ENCODE data around the gene SH2D1A. TPM values are rescaled to one million over a fixed set of nuclear protein-coding genes. Genes with fewer than 3 reads are reported as not detected.

SH2D1A gene
- total RNA-seq, 1 donor, result not detected

DNA sequence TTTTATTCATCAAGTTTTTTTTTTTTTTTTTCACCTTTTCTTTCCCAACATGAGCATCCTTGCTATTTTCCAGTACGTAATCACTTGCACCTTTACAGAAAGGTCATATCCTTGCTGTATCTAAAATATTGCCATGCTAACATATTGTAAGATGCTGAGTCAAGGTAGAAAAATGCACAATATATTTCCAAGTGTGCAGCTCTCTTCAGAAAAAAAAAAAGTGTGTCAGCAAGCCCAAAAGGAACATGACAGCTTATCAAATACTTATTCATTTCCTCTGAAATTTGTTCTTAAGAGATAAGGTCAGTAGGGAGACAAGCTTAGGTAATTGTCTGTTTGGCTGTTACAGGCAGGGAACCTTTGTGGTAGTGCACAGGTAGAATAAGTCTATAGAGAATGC, 27.0 kb downstream of the SH2D1A start:
- Histone ChIP-seq H3K4me2 (ENCODE audit: insufficient read depth, low read length) (no peak overlapping the region), H3K36me3 (ENCODE audit: insufficient read depth, low read length) (no peaks in the 10 kb centered on the region), H3K79me2 (ENCODE audit: insufficient read depth, low read length) (no peaks in the 10 kb centered on the region), H3K4me1 (ENCODE audit: insufficient read depth, low read length) (no peaks in the 10 kb centered on the region), H3K27me3 (ENCODE audit: insufficient read depth, low read length) (no peaks in the 10 kb centered on the region), H3K9me3 (ENCODE audit: low read depth, low read length) (no peaks in the 10 kb centered on the region), H3K27ac (ENCODE audit: low read depth, low read length) (no peak overlapping the region), H2AFZ (ENCODE audit: low read length) (no peak overlapping the region), H3K4me3 (ENCODE audit: insufficient read depth, low read length) (no peak overlapping the region), H4K20me1 (ENCODE audit: insufficient read depth, low read length) (no peaks in the 10 kb centered on the region)
- TF ChIP-seq, protein P1, sequence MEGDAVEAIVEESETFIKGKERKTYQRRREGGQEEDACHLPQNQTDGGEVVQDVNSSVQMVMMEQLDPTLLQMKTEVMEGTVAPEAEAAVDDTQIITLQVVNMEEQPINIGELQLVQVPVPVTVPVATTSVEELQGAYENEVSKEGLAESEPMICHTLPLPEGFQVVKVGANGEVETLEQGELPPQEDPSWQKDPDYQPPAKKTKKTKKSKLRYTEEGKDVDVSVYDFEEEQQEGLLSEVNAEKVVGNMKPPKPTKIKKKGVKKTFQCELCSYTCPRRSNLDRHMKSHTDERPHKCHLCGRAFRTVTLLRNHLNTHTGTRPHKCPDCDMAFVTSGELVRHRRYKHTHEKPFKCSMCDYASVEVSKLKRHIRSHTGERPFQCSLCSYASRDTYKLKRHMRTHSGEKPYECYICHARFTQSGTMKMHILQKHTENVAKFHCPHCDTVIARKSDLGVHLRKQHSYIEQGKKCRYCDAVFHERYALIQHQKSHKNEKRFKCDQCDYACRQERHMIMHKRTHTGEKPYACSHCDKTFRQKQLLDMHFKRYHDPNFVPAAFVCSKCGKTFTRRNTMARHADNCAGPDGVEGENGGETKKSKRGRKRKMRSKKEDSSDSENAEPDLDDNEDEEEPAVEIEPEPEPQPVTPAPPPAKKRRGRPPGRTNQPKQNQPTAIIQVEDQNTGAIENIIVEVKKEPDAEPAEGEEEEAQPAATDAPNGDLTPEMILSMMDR (IDR thresholded peaks at IDR 0.05; ENCODE audit: extremely low read depth, low read depth, low read length), result no peak
- no peak for DNase-seq (ENCODE audit: insufficient read length, low spot score, missing footprints)

DNA sequence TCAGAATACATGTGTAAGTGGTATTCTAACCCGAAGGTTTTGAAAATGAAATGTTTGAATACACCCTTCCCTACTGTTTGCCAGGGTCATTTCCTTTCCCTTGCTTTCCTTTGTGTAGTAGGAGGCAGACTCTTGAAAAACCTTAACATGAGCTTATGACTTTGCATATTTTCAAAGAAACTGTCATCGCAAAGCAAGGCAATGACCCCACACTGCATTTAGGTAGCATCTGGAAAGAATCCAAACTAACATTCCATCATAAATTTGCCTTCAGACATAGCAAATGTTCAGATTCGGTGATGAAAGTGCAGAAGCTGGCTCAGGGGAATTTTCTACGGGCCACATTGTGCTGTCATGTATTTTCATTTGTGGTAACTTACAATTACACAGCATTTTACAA, 32.3 kb downstream of the SH2D1A start:
- Histone ChIP-seq H3K36me3 (ENCODE audit: insufficient read depth, low read length) (no peaks in the 10 kb centered on the region), H2AFZ (ENCODE audit: low read length) (no peak overlapping the region), H3K4me3 (ENCODE audit: insufficient read depth, low read length) (no peak overlapping the region), H3K79me2 (ENCODE audit: insufficient read depth, low read length) (no peaks in the 10 kb centered on the region), H3K9me3 (ENCODE audit: low read depth, low read length) (no peaks in the 10 kb centered on the region), H3K4me2 (ENCODE audit: insufficient read depth, low read length) (no peak overlapping the region), H3K27me3 (ENCODE audit: insufficient read depth, low read length) (no peaks in the 10 kb centered on the region), H3K27ac (ENCODE audit: low read depth, low read length) (no peak overlapping the region), H4K20me1 (ENCODE audit: insufficient read depth, low read length) (no peaks in the 10 kb centered on the region), H3K4me1 (ENCODE audit: insufficient read depth, low read length) (no peaks in the 10 kb centered on the region)
- DNase-seq (ENCODE audit: insufficient read length, low spot score, missing footprints), result no peak
- TF ChIP-seq, protein P1 (IDR thresholded peaks at IDR 0.05; ENCODE audit: extremely low read depth, low read depth, low read length), result no peak

DNA sequence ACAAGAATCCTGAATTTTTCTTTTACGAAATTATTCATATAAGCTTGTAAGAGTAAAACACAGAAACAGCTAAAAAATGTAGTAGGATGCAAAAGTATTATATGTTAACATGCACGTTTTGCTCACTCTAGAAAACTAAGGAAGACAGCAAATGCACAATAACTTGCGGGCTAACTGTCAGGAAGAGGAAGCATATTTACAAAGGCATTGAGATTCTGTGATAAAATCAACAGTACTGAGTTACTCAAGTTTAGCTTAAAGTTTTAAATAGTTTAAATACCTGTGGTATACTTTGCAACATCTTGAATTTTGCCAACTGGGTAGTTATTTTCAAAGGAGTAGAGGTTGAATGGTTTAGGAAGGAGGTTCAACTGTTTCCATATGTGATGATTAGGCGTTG, 37.0 kb downstream of the SH2D1A start:
- no peak overlapping the region for H3K4me2 ChIP-seq (ENCODE audit: insufficient read depth, low read length)
- no peaks in the 10 kb centered on the region for H3K9me3 ChIP-seq (ENCODE audit: low read depth, low read length)
- TF ChIP-seq, protein P1 (IDR thresholded peaks at IDR 0.05; ENCODE audit: extremely low read depth, low read depth, low read length), result no peak
- no peaks in the 10 kb centered on the region for H4K20me1 ChIP-seq (ENCODE audit: insufficient read depth, low read length)
- DNase-seq (ENCODE audit: insufficient read length, low spot score, missing footprints), result no peak
- H3K27me3 ChIP-seq (ENCODE audit: insufficient read depth, low read length), result no peaks in the 10 kb centered on the region
- H3K4me3 ChIP-seq (ENCODE audit: insufficient read depth, low read length), result no peak overlapping the region
- no peaks in the 10 kb centered on the region for H3K4me1 ChIP-seq (ENCODE audit: insufficient read depth, low read length)
- no peaks in the 10 kb centered on the region for H3K36me3 ChIP-seq (ENCODE audit: insufficient read depth, low read length)
- no peaks in the 10 kb centered on the region for H3K79me2 ChIP-seq (ENCODE audit: insufficient read depth, low read length)
- no peak overlapping the region for H3K27ac ChIP-seq (ENCODE audit: low read depth, low read length)
- H2AFZ ChIP-seq (ENCODE audit: low read length), result no peak overlapping the region

DNA sequence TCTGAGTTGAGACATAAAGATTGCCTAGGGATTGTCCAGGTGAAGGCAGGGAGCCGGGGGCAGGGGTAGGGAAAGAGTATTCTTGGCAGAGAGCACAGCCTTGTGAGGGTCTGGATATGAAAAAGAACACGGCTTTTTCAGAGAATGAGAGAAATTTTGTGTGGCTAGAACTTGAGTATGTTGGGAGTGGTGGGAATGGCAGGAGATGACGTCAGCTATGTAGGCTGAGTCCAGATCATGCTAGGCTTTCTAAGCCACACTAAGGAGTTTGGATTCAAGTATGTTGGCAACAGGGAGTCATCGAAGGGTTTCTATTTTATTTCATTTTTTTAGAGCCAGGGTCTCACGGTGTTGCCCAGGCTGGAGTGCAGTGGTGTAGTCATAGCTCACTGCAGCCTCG, 40.0 kb downstream of the SH2D1A start:
- Histone ChIP-seq H4K20me1 (ENCODE audit: insufficient read depth, low read length) (no peaks in the 10 kb centered on the region), H2AFZ (ENCODE audit: low read length) (no peak overlapping the region)
- TF ChIP-seq, protein P1 (IDR thresholded peaks at IDR 0.05; ENCODE audit: extremely low read depth, low read depth, low read length), result no peak

More for the DNA sequence above, 40.0 kb downstream of the SH2D1A start:
- Histone ChIP-seq H3K36me3 (ENCODE audit: insufficient read depth, low read length) (no peaks in the 10 kb centered on the region), H3K27me3 (ENCODE audit: insufficient read depth, low read length) (no peaks in the 10 kb centered on the region), H3K79me2 (ENCODE audit: insufficient read depth, low read length) (no peaks in the 10 kb centered on the region), H3K4me3 (ENCODE audit: insufficient read depth, low read length) (no peak overlapping the region), H3K4me1 (ENCODE audit: insufficient read depth, low read length) (no peaks in the 10 kb centered on the region), H3K27ac (ENCODE audit: low read depth, low read length) (no peak overlapping the region), H3K9me3 (ENCODE audit: low read depth, low read length) (no peaks in the 10 kb centered on the region), H3K4me2 (ENCODE audit: insufficient read depth, low read length) (no peak overlapping the region)
- no peak for DNase-seq (ENCODE audit: insufficient read length, low spot score, missing footprints)
